K562 (cell line): ENCODE measurements around the gene TFPI.

ENCODE experiments used
- BCL6 ChIP-seq: fragments of 250-450 bp; sonication (Bioruptor Pico); IDR thresholded peaks from 2 replicates; pipeline ENCODE4 v1.4.0; 2020
- CTCF ChIP-seq, 3 experiments: IDR thresholded peaks in 2 of 3; conservative IDR thresholded peaks in 1 of 3; 2 replicates each; pipeline ENCODE4 v1.5.1; 2011 to 2012; ENCODE audit warnings: low read length in 3 of 3, mild to moderate bottlenecking in 3 of 3, control low read depth in 2 of 3, improper control_type of control experiment in 1 of 3, inconsistent platforms in 1 of 3, low read depth in 1 of 3, mixed read lengths in 1 of 3, moderate library complexity in 1 of 3; ENCODE audit not compliant: insufficient read depth in 2 of 3
- EP300 ChIP-seq: IDR thresholded peaks from 2 replicates; pipeline ENCODE4 v1.6.1; 2012; ENCODE audit warnings: low read length, improper control_type of control experiment
- HDAC1 ChIP-seq, 2 experiments: fragments of 450-650 bp; IDR thresholded peaks; 2 replicates each; pipeline ENCODE4 v1.6.1; 2016 to 2017; ENCODE audit warnings: inconsistent platforms in 1 of 2, mild to moderate bottlenecking in 1 of 2, moderate library complexity in 1 of 2
- HNRNPK ChIP-seq: fragments of 200-400 bp; formaldehyde crosslinking; IDR thresholded peaks from one replicate; pipeline ENCODE4 v1.6.1; 2018; ENCODE audit warnings: mild to moderate bottlenecking, low read depth, low read length; ENCODE audit not compliant: poor library complexity, severe bottlenecking
- NFE2 ChIP-seq: IDR thresholded peaks from 2 replicates; pipeline ENCODE4 v1.6.1; 2014; ENCODE audit warnings: antibody characterized with exemption, low read depth
- POLR2A ChIP-seq: fragments of 450-650 bp; conservative IDR thresholded peaks from 2 replicates; pipeline ENCODE4 v1.6.1; 2016
- PRMT5 ChIP-seq: sonication (generic); formaldehyde crosslinking; IDR thresholded peaks from 2 replicates; pipeline ENCODE4 v1.5.0; 2020; ENCODE audit warnings: missing genetic modification reagents
- RAD21 ChIP-seq, 2 experiments: fragments of 250-450 bp in 1 of 2; fragments of 450-650 bp in 1 of 2; sonication (Bioruptor Pico) in 1 of 2; formaldehyde crosslinking in 1 of 2; IDR thresholded peaks in 1 of 2; conservative IDR thresholded peaks in 1 of 2; 2 replicates each; pipeline versions ENCODE4 v1.4.0 to v1.8.0; 2020 to 2022; ENCODE audit warnings: mild to moderate bottlenecking in 2 of 2, moderate library complexity in 1 of 2
- SOX6 ChIP-seq: fragments of 450-650 bp; IDR thresholded peaks from 2 replicates; pipeline ENCODE4 v1.6.1; 2014; ENCODE audit warnings: mild to moderate bottlenecking
- STAT6 ChIP-seq: sonication (generic); formaldehyde crosslinking; IDR thresholded peaks from 2 replicates; pipeline ENCODE4 v1.8.1; 2023; ENCODE audit warnings: mild to moderate bottlenecking, missing genetic modification reagents

GRCh38 chr2:187493180-187493579, 61.1 kb downstream of the TFPI start:
- TF ChIP-seq PRMT5 (CRISPR knock-in tag) (no peak), RAD21 (CRISPR knock-in tag; conservative IDR thresholded peaks at IDR 0.05 in 1 of 2, IDR thresholded peaks at IDR 0.05 in 1 of 2) (no peak), EP300 (no peak), STAT6 (no peak), NFE2 (no peak), HDAC1 (IDR thresholded peaks at IDR 0.05) (no peak), BCL6 (CRISPR knock-in tag) (no peak), HNRNPK (no peak), SOX6 (no peak), CTCF (IDR thresholded peaks at IDR 0.05 in 2 of 3, conservative IDR thresholded peaks at IDR 0.05 in 1 of 3; ENCODE audit: insufficient read depth in 2 of 3, low read depth in 1 of 3, low read length in 3 of 3) (no peak), POLR2A (no peak)
